HTERT RPE-1 (cell line): Measurements from ENCODE around the gene PTPRJ.

Experiments used
- in situ Hi-C: fragments of 300-500 bp; cut with MboI; formaldehyde crosslinking; loops from 4 replicates; pipeline ENCODE4 v1.14.3; 2020; ENCODE audit warnings: low sequenced_read_pairs

The PTPRJ gene

GRCh38 chr11:47992959-47993820, 12.8 kb downstream of the PTPRJ start:
- in situ Hi-C loops, result no loop called here

DNA sequence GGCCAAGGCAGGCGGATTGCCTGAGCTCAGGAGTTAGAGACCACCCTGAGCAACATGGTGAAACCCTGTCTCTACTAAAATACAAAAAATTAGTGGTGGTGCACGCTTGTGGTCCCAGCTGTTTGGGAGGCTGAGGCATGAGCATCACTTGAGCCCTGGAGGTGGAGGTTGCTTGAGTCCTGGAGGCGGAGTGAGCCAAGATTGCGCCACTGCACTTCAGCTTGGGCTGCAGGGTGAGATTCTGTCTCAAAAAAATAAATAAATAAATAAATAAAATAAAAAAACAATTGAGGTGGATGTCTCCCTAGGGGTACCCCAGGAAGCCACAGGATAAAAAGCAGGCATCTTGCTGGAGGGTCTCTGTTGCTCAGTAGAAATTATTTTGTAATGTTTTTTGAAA, 14.1 kb downstream of the PTPRJ start:
- in situ Hi-C loops, result no loop called here

DNA sequence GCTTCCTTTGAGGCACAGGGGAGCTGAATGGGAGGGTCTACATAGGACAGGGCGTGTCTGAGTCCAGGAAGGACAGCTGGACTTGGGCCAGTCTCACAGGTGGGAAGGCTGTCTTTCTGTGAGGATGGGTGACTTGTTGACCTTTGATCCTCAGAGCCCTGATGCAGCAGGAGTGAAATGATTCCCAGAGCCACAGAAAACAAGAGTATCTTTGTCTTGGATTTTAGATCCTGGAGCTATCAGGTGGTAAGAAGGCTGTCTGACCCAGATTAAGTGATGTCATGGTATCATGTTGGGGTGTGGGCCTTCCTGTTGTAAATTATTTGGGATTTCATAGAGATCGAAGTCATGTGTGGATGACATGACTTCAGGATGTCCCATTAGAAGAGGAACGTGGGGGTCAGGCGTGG, 15.0 kb downstream of the PTPRJ start:
- in situ Hi-C loops, result no loop called here

DNA sequence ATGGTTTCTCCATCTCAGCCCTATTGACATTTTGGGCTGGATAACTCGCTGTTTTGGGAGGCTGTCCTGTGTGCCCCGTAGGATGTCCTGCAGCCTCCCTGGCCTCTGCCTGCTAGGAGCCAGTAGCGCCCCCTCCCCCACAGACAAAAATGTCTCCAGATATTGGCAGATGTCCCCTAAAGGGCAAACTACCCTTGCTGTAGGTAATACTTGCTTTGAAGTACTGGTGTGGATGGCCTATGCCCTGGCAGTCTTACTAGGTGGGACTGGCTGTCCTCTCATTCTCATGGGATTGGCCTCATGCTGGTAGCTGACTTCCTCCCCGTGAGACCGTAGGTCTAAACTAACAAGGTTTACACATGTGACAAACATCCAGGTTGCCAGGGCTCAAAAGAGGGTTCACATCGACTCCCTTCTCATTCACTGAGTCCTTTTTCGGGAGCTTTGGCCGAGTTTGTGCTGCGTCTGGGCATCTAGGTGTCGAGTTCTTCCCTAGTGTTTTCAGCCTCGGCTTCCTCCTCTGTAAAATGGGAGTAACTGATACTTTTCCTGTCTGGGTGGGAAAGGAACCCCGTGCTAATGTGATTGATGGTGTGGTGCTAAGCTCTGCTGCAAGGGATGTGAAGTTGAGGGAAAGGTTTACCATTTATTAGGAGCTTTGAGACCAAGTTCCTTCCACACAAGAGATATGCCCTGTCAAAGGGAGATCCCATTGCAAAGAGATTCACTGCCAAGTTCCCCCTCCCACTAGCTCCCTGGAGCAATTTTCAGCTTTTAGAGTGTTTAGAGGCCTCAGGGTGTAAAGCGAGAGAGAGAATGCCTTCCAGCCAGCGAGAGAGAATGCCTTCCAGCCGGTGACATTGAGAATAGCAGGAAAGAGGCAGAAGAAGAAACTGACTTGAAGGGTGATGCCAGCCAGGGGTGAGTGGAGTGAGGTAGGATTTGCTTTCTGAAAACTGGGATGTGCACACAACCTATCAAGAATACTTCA, 17.0 kb downstream of the PTPRJ start:
- in situ Hi-C loops, result no loop called here

DNA sequence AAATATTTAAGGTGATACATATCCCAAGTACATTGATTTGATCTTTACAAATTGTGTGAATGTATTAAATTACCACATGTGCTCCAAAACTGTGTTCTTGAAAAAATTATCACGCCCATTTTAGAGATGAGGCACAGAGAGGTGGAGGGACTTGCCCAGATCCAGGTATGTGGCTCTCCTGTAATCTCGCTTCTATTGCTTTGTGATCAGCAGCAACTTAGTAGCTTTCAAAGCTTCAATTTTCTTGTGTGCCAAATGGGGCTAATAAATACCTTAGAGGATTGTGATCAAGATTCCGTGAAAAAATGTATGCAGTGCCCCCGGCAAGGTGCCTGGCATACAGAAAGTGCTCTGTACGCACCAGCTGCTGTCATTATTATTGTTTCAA, 18.0 kb downstream of the PTPRJ start:
- in situ Hi-C loops, result no loop called here

DNA sequence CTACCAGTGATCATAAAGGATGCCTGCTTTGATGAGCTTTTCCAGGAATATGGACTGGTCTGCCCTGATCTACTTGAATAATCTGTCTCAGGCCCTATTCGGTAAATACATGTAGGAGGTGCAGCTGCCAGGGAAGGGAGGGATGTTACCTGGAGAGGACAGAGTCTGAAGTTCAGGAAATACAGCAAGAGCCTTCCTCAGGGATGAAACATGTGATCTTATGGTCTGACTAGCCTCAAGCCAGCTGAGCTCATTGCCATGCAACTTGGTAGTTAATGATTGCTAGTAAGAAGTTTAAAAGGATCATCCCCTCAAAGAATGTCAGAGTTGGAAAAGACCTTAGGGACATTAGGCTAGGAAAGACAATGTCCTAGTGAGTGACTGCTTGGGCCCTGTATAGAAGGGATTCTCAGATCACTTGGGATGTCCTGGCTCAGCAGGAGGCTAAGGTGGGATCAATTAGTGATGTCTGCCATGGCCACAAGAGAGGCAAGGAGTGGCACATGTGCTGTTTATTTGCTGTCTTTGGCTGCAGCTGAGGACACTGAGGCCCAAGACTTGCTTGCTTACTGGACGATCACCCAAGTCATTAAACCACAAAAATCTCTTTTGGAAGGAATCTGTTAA, 18.5 kb downstream of the PTPRJ start:
- in situ Hi-C loops, result no loop called here

DNA sequence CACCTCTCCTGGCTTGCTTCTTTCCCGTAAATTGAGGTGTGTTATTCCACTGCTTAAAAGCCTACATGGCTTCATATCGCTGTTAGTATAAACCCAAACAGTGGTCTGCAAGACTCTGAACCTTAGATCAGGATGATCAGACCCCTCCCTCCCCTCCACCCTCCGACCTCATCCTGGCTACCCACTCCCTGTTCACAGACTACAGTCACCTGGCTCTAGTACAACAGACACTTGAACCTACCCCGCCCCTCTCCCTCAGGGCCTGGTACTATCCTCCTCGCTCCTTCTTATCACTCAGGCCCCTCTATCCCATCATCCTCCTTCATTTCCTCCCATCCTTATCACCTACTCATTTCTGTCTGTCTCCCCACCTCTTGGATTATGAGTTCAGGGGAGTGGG, 20.1 kb downstream of the PTPRJ start:
- in situ Hi-C loops, result no loop called here

DNA sequence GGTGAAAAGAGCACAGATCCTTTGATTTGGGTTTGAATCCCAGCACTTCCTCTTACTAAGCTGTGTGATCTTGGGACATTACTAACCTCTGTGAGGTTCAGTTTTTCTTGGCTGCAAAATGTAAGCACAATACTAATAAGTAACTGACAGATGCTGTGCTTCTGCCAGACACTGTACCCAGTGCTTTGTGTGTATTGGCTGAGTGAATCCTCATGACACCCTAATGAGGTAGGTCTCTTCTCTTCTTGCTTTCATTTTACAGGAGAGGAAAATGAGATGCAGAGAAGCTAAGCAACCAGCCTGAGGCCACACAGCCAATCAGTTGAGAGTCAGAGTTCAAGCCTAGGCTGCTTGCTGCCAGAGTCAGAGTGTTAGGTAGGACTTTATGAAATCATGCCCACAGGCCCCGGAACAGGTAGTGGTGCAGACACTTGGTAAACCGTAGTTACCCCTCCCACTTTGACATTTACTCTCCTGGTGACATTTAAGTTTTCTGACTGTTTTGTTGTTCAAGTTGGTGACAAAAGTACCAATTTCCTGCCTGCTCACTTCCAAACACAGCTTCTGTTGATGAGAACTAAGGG, 21.2 kb downstream of the PTPRJ start:
- in situ Hi-C loops, result no loop called here

DNA sequence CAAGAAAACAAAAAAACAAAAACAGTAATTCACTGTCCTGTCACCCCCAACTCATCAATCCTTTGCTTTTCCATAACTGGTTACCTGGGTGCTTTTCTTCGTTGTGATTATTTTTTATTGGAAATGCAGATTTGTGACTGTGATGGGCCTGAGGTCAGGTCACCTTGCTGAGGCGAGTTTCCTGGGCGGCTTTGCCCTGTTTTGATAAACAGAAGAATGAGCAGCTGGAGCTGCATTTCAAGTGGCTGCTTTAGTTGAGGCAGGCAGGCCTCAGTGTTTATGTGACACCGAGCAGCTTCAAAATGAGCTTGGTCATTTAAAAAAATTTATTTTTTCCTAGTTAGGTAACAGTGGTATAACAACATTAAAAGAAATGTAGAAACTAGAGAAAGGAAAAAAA, 22.2 kb downstream of the PTPRJ start:
- in situ Hi-C loops, result no loop called here

- in situ Hi-C loops, result no loop called here
Measured at GRCh38 chr11:48003926-48004325, 23.6 kb downstream of the PTPRJ start.

DNA sequence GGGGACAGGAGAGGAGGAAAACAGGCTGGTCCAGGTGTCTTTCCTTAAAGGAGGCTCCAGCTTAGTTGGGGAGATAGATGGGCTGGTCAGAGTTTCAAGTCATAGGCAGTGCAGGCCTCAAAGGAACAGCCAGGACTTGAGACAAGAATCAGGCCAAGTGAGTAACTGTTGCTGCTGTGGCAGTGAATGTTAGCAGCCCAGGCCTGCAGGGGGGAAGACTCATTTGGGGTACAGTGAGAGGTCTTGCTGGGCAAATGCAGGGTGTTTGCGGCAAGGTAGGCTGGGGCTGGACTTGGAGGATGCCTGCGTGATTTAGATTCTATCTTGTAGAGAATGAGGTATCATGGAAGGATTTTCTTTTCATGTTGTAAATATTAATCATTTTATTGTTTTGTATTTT, 24.1 kb downstream of the PTPRJ start:
- in situ Hi-C loops, result no loop called here

- in situ Hi-C loops, result no loop called here
Measured at GRCh38 chr11:48005136-48005535, 24.8 kb downstream of the PTPRJ start.

GRCh38 chr11:48005831-48006270, 25.5 kb downstream of the PTPRJ start:
- in situ Hi-C loops, result no loop called here

DNA sequence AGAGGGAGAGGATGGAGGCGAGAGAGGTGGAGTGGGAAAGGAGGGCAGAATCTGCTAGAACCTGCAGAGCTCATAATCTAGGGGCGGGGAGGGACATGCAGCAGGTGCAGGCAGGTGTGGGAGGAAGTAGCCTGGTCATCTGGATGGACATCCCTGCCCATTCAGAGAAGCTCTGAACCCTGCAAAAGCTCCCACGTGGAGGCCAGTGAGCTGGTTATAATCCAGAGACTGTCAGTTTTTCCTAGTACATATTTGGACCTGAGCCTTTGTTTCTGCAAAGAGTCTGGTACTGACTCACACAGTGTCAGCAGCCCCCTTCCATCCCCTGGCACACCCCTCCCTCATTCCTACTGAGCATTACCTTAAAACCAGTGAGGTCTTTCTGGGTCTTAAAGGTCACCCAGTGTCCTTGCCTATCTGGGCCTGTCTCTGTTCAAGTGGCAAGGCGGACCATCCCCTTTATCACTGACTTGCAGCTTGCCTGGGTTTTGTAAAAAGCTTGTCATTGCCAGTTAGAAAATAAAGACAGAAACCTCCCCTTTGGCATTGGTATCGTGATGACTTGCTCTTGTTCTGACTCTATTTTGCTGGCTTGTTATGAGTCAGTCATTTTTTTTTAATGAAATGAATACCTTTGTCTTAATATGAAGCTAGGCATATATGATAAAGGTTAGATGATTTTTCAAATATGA, 26.1 kb downstream of the PTPRJ start:
- in situ Hi-C loops, result no loop called here

DNA sequence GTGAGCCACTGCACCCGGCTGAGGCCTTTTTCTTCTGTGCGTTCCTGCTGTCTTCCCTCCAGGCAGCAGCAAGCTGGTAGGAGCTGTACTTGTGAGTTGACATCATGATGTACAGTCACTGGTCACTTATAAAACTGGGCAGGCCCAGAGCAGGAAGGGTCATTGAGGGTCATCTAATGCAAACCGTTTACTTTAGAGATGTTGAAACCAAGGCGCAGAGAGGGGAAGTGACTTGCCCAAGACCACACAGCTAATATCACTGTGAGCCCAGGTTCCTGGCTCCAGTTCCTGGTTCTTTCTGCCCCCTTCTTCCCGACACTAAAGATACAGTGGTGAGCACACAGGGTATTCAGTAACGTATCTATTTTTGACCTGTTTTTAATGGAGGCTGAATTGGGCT, 27.3 kb downstream of the PTPRJ start:
- in situ Hi-C loops, result no loop called here

DNA sequence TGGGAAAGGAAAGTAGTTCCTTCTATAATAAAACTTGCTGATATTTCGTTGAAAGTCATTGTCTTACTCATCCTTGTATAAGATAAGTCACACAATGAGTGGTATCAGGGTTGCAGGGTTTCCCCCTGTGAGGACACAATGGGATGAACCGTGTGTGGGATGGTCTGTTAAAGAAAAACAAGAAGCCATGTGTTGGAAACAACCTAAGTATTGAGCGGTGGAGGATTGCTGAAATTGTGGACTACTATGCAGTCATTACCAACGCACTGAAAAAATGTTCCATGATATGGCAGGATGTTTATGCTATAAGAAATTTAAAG, 28.6 kb downstream of the PTPRJ start:
- in situ Hi-C loops, result no loop called here

- in situ Hi-C loops, result no loop called here
Measured at GRCh38 chr11:48011102-48011797, 30.9 kb downstream of the PTPRJ start.

GRCh38 chr11:48011798-48012391, 31.5 kb downstream of the PTPRJ start:
- in situ Hi-C loops, result no loop called here

DNA sequence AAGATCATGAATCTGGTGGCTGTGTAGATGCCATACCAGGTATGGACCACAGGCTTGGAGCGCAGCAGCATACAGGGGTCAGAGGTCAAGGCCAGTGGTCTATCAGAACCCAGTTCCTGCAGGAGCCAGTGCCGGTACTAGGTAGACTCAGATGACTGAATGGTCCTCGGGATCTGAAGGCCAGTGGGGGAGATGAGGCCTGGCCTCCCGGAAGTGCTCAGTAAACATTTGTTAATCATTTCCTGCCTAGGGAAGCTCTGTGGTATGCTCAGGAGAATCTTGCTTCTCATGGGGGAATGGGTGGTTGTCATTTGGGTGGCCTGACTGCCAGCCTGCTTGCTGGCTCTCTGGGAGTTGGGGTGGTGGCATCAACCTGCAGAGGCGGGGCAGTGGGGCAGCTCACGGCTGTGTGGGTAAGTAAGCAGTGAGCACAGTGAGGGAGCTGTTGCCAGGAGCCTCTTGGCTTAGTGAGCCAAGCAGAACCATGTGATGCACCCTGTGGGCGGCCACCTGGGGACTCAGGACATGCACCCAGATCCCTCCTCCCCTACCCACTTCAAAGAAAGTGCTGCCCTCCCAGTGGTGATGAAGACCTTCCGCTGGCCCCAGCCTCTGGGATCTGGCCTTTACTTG, 33.0 kb downstream of the PTPRJ start:
- in situ Hi-C loops, result no loop called here
